Measurements from ENCODE around the gene HSD17B12.
"Not testable (repeated sequence)": the region's sequence is repeated elsewhere in the genome, so short reads cannot be mapped to it uniquely, and the experiment has no call there.

Gene HSD17B12

DNA sequence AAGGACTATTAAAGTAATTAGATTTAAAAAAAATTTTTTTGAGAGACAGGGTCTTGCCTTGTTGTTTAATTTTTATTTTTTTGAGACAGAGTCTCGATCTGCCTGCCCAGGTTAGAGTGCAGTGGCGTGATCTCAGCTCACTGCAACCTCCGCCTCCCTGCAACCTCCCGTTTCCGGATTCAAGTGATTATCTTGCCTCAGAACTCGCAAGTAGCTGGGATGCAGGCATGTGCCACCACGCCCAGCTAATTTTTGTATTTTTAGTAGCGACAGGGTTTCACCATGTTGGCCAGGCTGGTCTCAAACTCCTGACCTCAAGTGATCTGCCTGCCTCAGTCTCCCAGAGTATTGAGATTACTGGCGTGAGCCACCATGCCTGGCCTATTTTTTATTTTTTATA, 17.5 kb upstream of the HSD17B12 start:
- not testable (repeated sequence) for H3K36me3 ChIP-seq (ENCODE audit: control insufficient read depth in 1 of 2, insufficient read depth in 2 of 2, low read depth in 1 of 2, low read length in 2 of 2); H3K18ac ChIP-seq (ENCODE audit: low read depth in 1 of 2, low read length in 2 of 2); DNase-seq; H3K4me1 ChIP-seq (ENCODE audit: control insufficient read depth, insufficient read depth, low read depth, low read length); H3K23ac ChIP-seq (ENCODE audit: low read length in 2 of 2); H3K4me3 ChIP-seq (ENCODE audit: insufficient read depth in 1 of 2, low read depth in 1 of 2, low read length in 2 of 2); H2AK5ac ChIP-seq (ENCODE audit: low read length, severe bottlenecking); H2BK15ac ChIP-seq (ENCODE audit: low read depth, poor library complexity, severe bottlenecking); H3K4me2 ChIP-seq (ENCODE audit: low read length, poor library complexity, severe bottlenecking); H3K4ac ChIP-seq (ENCODE audit: low read depth in 1 of 2, low read length in 2 of 2); H2BK12ac ChIP-seq (ENCODE audit: low read length in 2 of 2); H3K27me3 ChIP-seq (ENCODE audit: control insufficient read depth in 1 of 2, insufficient read depth in 1 of 2, low read length in 2 of 2); H3K79me1 ChIP-seq (replicated peaks; ENCODE audit: low read length, poor library complexity, severe bottlenecking); H2BK5ac ChIP-seq (ENCODE audit: low read depth, low read length, poor library complexity, severe bottlenecking); H3K9ac ChIP-seq (ENCODE audit: low read length); H3K9me3 ChIP-seq (ENCODE audit: control insufficient read depth, low read length); H4K8ac ChIP-seq (ENCODE audit: low read length); H2AFZ ChIP-seq (ENCODE audit: low read depth, low read length); H4K91ac ChIP-seq (ENCODE audit: low read length); H3K14ac ChIP-seq (ENCODE audit: low read length in 2 of 2); H2BK120ac ChIP-seq (ENCODE audit: low read depth, low read length); H3K27ac ChIP-seq (ENCODE audit: low read length, poor library complexity, severe bottlenecking)
- 83% methylated on average over 9 of the region's 9 CpGs for WGBS

DNA sequence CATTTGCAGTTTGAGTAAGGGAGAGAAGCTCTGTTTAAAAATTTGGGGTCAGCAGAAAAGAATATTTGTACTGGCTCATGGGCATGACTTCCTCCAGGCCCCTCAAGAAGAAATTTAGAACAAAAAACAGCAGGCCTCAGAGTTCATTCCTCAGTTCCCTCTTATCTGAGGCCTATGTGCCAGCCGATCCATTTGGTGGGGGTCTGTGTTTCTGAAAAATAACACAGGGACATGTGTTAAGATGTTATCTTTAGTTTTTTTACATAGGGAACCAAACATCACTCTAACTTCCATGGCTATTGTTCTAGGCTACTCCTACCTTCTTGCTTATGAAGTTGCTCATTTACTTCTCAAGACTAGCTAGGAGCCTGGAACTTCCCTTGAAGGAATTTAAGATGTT, 16.2 kb upstream of the HSD17B12 start:
- no peak overlapping the region for H3K4me2 ChIP-seq (ENCODE audit: low read length, poor library complexity, severe bottlenecking)
- no peak overlapping the region for H2AFZ ChIP-seq (ENCODE audit: low read depth, low read length)
- no peaks in the 10 kb centered on the region for H3K4me1 ChIP-seq (ENCODE audit: control insufficient read depth, insufficient read depth, low read depth, low read length)
- no peaks in the 10 kb centered on the region for H3K36me3 ChIP-seq (ENCODE audit: control insufficient read depth in 1 of 2, insufficient read depth in 2 of 2, low read depth in 1 of 2, low read length in 2 of 2)
- H2BK15ac ChIP-seq (ENCODE audit: low read depth, poor library complexity, severe bottlenecking): no peak overlapping the region
- no peak overlapping the region for H3K23ac ChIP-seq (ENCODE audit: low read length in 2 of 2)
- H2BK5ac ChIP-seq (ENCODE audit: low read depth, low read length, poor library complexity, severe bottlenecking): no peak overlapping the region
- no peak overlapping the region for H4K8ac ChIP-seq (ENCODE audit: low read length)
- WGBS: no CpG with 5 or more reads among the region's 1 CpG
- no peak overlapping the region for H3K27ac ChIP-seq (ENCODE audit: low read length, poor library complexity, severe bottlenecking)
- H3K27me3 ChIP-seq (ENCODE audit: control insufficient read depth in 1 of 2, insufficient read depth in 1 of 2, low read length in 2 of 2): peaks cover 0 to 6% of the 10 kb centered on the region in 2 experiments
- H2BK120ac ChIP-seq (ENCODE audit: low read depth, low read length): no peak overlapping the region
- H3K79me1 ChIP-seq (replicated peaks; ENCODE audit: low read length, poor library complexity, severe bottlenecking): no peaks in the 10 kb centered on the region
- no peak overlapping the region for H3K4me3 ChIP-seq (ENCODE audit: insufficient read depth in 1 of 2, low read depth in 1 of 2, low read length in 2 of 2)
- no peak overlapping the region for H3K9ac ChIP-seq (ENCODE audit: low read length)
- H3K4ac ChIP-seq (ENCODE audit: low read depth in 1 of 2, low read length in 2 of 2): no peak overlapping the region
- no peak for DNase-seq
- no peak overlapping the region for H4K91ac ChIP-seq (ENCODE audit: low read length)
- no peak overlapping the region for H2BK12ac ChIP-seq (ENCODE audit: low read length in 2 of 2)
- no peak overlapping the region for H3K14ac ChIP-seq (ENCODE audit: low read length in 2 of 2)
- H2AK5ac ChIP-seq (ENCODE audit: low read length, severe bottlenecking): no peak overlapping the region
- H3K9me3 ChIP-seq (ENCODE audit: control insufficient read depth, low read length): no peaks in the 10 kb centered on the region
- H3K18ac ChIP-seq (ENCODE audit: low read depth in 1 of 2, low read length in 2 of 2): no peak overlapping the region

- WGBS: 93% methylated on average over 5 of the region's 6 CpGs
- not testable (repeated sequence) for H2AK5ac ChIP-seq (ENCODE audit: low read length, severe bottlenecking); H2BK12ac ChIP-seq (ENCODE audit: low read length in 2 of 2); H3K9me3 ChIP-seq (ENCODE audit: control insufficient read depth, low read length); H3K36me3 ChIP-seq (ENCODE audit: control insufficient read depth in 1 of 2, insufficient read depth in 2 of 2, low read depth in 1 of 2, low read length in 2 of 2); H3K79me1 ChIP-seq (replicated peaks; ENCODE audit: low read length, poor library complexity, severe bottlenecking); H3K4me2 ChIP-seq (ENCODE audit: low read length, poor library complexity, severe bottlenecking); H3K18ac ChIP-seq (ENCODE audit: low read depth in 1 of 2, low read length in 2 of 2); H3K27ac ChIP-seq (ENCODE audit: low read length, poor library complexity, severe bottlenecking); H3K23ac ChIP-seq (ENCODE audit: low read length in 2 of 2); H2BK15ac ChIP-seq (ENCODE audit: low read depth, poor library complexity, severe bottlenecking); H4K91ac ChIP-seq (ENCODE audit: low read length); H3K4ac ChIP-seq (ENCODE audit: low read depth in 1 of 2, low read length in 2 of 2); H2BK5ac ChIP-seq (ENCODE audit: low read depth, low read length, poor library complexity, severe bottlenecking); H2AFZ ChIP-seq (ENCODE audit: low read depth, low read length); H3K4me3 ChIP-seq (ENCODE audit: insufficient read depth in 1 of 2, low read depth in 1 of 2, low read length in 2 of 2); H3K14ac ChIP-seq (ENCODE audit: low read length in 2 of 2); H3K9ac ChIP-seq (ENCODE audit: low read length); H2BK120ac ChIP-seq (ENCODE audit: low read depth, low read length); H3K27me3 ChIP-seq (ENCODE audit: control insufficient read depth in 1 of 2, insufficient read depth in 1 of 2, low read length in 2 of 2); H4K8ac ChIP-seq (ENCODE audit: low read length); DNase-seq; H3K4me1 ChIP-seq (ENCODE audit: control insufficient read depth, insufficient read depth, low read depth, low read length)
These were observed 9.3 kb upstream of the HSD17B12 start for GRCh38 chr11:43671284-43671683.

GRCh38 chr11:43674560-43674959, 6.0 kb upstream of the HSD17B12 start:
- Histone ChIP-seq H3K14ac (ENCODE audit: low read length in 2 of 2) (no peak overlapping the region), H3K4ac (ENCODE audit: low read depth in 1 of 2, low read length in 2 of 2) (no peak overlapping the region), H3K4me2 (ENCODE audit: low read length, poor library complexity, severe bottlenecking) (no peak overlapping the region), H2BK120ac (ENCODE audit: low read depth, low read length) (no peak overlapping the region), H3K9ac (ENCODE audit: low read length) (no peak overlapping the region), H3K23ac (ENCODE audit: low read length in 2 of 2) (no peak overlapping the region), H3K36me3 (ENCODE audit: control insufficient read depth in 1 of 2, insufficient read depth in 2 of 2, low read depth in 1 of 2, low read length in 2 of 2) (no peaks in the 10 kb centered on the region), H3K4me3 (ENCODE audit: insufficient read depth in 1 of 2, low read depth in 1 of 2, low read length in 2 of 2) (no peak overlapping the region), H3K4me1 (ENCODE audit: control insufficient read depth, insufficient read depth, low read depth, low read length) (no peaks in the 10 kb centered on the region), H2BK15ac (ENCODE audit: low read depth, poor library complexity, severe bottlenecking) (no peak overlapping the region), H3K27ac (ENCODE audit: low read length, poor library complexity, severe bottlenecking) (no peak overlapping the region), H3K27me3 (ENCODE audit: control insufficient read depth in 1 of 2, insufficient read depth in 1 of 2, low read length in 2 of 2) (peaks cover 5 to 6% of the 10 kb centered on the region in 2 experiments), H3K79me1 (replicated peaks; ENCODE audit: low read length, poor library complexity, severe bottlenecking) (no peaks in the 10 kb centered on the region), H4K91ac (ENCODE audit: low read length) (no peak overlapping the region), H3K9me3 (ENCODE audit: control insufficient read depth, low read length) (no peaks in the 10 kb centered on the region), H2AK5ac (ENCODE audit: low read length, severe bottlenecking) (no peak overlapping the region), H4K8ac (ENCODE audit: low read length) (no peak overlapping the region), H2BK5ac (ENCODE audit: low read depth, low read length, poor library complexity, severe bottlenecking) (no peak overlapping the region), H2BK12ac (ENCODE audit: low read length in 2 of 2) (no peak overlapping the region), H3K18ac (ENCODE audit: low read depth in 1 of 2, low read length in 2 of 2) (no peak overlapping the region), H2AFZ (ENCODE audit: low read depth, low read length) (no peak overlapping the region)
- no peak for DNase-seq
- 71% methylated on average over 1 of the region's 3 CpGs for WGBS

Data from mesenchymal stem cell (in vitro differentiated cells and primary cell).